GM10266 (cell line): Measurements from ENCODE around the gene RERE.
"Not testable (repeated sequence)": the region's sequence is repeated elsewhere in the genome, so short reads cannot be mapped to it uniquely, and the experiment has no call there.

Experiments used
- DNase-seq: peaks from one replicate; pipeline ENCODE4 v3.0.0; 2012; ENCODE audit errors: extremely low spot score
- CTCF ChIP-seq: IDR thresholded peaks from 2 replicates; pipeline ENCODE4 v1.5.1; 2012; ENCODE audit warnings: mild to moderate bottlenecking, low read depth; ENCODE audit not compliant: control insufficient read depth, insufficient read depth; ENCODE audit errors: missing control alignments

RERE gene

GRCh38 chr1:8701794-8702471, 115.5 kb downstream of the RERE start:
- TF ChIP-seq CTCF, result no peak
- DNase-seq, result peak; percentile 30

GRCh38 chr1:8699679-8700078, 117.8 kb downstream of the RERE start:
- TF ChIP-seq CTCF, result no peak
- DNase-seq, result no peak

- DNase-seq, result no peak
- no peak for TF ChIP-seq CTCF
Observed at GRCh38 chr1:8698937-8699447, 118.4 kb downstream of the RERE start.

- no peak for DNase-seq
- no peak for TF ChIP-seq CTCF
Observed at GRCh38 chr1:8698012-8698630, 119.3 kb downstream of the RERE start.

GRCh38 chr1:8695442-8695841, 122.0 kb downstream of the RERE start:
- not testable (repeated sequence) for DNase-seq

- no peak for TF ChIP-seq CTCF
- DNase-seq, result no peak
Observed at GRCh38 chr1:8693107-8693506, 124.3 kb downstream of the RERE start.

GRCh38 chr1:8691662-8692061, 125.8 kb downstream of the RERE start:
- no peak for TF ChIP-seq CTCF
- no peak for DNase-seq
